ENCODE data around the gene AMH.

AMH gene

DNA sequence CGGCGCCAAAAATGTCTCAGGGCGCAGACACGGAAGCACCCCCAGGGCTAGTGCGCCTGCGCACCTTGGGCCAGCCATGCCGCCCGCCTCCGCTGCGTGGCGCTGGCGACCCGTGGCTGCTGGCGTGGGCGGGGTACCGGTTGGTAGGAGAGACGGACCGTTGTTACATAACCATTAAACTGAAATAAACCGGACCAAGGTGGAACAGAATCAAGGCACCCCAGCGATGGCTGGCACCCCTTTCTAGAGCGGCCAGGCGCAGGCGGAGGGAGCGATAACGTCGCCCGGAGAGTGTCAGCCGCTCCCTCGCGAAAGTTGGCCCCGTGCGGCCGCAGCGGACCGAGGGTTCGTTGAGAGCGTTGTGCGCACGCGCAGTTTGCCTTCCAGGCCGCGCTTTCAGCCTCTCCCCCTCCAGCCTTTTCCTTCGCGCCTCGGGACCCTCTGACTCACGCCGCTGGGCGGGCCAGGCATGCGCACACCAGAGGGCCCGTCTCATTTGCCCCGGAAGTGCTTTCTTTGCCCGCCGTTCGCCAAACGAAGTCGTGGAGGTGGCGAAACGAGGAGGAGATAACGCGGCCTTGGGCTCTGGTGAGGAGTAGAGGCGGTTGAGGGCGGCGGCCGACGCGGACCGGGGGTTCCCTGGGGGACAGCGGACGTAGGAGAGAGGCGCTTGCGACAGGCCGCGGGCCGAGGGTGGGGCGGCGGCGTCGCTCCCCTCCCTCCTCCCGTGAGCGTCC lies 12.6 kb upstream of the AMH start, which contains the start of the genes PLEKHJ1 and SF3A2:
Gene PLEKHJ1, minus strand, starts transcription at position 16 of the 737 bp plus-strand sequence. CDS start 81 bp downstream, outside the sequence.
Gene SF3A2, plus strand, starts transcription at position 511 of the 737 bp plus-strand sequence. CDS start 6,595 bp downstream, outside the sequence.
- DNase-seq = peak; percentile 96

DNA sequence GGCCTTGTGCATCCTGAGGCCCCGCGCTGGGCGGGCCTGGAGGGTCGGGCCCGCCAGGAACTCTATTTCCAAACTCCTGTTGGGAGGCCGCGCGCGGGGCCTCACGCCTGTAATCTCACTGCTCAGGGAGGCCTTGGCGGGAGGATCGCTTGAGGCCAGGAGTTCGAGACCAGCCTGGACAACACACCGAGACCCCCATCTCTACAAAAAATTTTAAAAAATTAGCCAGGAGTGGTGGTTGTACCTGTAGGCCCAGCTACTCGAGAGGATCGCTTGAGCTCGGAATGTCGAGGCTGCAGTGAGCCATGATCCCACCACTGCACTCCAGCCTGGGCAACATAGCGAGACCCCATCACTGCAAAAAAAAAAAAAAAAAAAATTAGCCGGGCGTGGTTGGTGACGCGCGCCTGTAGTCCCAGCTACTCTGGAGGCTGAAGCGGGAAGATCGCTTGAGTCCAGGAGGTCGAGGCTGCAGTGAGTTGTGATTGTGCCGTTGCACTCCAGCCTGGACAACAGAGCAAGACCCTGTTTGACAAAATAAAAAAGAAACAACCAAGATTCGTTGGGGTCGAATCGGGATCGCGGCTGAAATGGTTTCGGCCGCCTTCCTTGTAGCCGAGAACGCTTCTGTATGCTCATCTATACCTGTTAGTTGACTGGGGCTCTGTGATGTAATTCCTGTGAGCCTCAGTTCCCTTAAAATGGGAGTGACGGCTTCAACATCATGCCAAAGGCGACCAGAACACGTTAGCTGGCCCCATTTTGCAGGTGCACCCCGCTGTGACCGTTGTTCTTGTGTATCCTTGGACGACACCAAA lies 11.9 kb upstream of the AMH start:
- DNase-seq = no peak

DNA sequence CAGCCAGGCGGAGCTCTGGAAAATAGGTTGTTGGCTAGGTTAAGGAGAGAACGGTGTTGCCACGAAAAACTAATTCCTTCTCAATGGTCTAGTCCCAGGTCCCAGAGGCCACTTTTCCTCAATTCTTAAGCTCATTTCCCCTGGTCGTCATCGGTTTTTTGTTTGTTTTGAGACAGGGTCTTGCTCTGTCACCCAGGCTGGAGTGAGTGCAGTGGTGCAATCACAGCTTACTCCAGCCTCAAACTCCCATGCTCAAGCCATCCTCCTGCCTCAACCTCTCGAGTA lies 11.3 kb upstream of the AMH start:
- no peak for DNase-seq

DNA sequence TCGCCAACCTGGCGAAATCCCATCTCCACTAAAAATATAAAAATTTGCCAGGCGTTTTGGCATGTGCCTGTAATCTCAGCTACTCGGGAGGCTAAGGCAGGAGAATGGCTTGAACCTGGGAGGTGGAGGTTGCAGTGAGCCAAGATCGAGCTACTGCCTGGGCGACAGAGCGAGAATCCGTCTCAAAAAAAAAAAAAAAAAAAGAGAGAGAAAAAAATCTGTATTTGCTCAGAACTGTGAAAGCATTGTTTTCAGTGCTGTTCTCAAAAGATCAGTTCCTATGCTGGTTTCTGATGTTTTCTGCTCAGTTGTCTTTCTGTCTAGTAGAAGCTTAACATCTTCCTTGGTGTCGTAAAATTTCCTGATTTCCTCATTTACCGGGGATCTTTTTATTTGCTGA lies 9.9 kb upstream of the AMH start:
- no peak for DNase-seq

DNA sequence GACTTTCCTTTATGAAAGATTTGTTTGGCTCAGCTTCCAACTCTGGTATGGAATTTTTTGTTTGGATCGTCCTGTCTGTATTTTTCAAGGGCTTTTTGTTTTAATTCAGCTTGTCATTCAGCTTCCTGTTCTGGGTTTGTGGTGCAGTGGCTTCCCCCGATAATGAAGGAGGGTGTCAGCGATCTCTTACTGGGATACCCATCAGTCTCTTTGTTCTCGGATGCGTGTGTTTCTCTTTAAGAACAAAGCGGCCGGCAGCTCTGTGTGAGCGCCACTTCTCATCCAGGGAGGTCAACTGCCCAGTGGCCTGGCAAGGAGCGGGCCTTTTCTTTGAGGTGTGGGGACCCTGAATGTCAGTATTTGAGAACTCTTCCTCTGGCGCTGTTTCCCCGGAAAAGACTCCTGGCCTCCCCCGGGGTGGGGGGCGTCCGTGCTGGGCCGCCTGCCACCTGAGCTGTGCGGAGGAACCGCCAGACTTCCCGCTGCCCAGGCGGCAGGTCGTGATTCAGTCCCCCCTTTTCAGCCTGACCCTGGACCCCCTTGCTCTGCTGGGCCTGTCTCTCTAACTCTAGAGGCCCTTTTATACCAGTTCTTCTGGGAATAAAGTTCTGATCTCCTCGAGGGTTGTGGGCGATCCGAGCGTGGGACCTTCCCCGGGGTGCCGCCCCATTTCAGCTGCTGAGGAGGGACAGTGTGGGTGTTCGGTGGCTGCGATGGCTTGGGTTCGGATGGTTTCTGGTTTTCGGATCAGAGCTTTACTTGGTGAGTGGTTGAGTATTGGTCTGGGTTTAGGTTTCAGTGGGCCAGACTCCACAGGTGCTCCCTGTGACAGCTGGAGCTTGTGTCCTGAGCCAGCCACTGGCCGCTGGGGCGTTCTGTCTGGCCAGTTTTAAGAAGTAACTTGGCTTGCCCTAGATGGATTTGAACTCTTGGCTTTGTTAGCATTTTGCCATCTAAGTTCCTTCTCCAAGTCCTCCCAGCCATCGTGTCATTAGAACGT lies 9.1 kb upstream of the AMH start:
- no peak for DNase-seq

DNA sequence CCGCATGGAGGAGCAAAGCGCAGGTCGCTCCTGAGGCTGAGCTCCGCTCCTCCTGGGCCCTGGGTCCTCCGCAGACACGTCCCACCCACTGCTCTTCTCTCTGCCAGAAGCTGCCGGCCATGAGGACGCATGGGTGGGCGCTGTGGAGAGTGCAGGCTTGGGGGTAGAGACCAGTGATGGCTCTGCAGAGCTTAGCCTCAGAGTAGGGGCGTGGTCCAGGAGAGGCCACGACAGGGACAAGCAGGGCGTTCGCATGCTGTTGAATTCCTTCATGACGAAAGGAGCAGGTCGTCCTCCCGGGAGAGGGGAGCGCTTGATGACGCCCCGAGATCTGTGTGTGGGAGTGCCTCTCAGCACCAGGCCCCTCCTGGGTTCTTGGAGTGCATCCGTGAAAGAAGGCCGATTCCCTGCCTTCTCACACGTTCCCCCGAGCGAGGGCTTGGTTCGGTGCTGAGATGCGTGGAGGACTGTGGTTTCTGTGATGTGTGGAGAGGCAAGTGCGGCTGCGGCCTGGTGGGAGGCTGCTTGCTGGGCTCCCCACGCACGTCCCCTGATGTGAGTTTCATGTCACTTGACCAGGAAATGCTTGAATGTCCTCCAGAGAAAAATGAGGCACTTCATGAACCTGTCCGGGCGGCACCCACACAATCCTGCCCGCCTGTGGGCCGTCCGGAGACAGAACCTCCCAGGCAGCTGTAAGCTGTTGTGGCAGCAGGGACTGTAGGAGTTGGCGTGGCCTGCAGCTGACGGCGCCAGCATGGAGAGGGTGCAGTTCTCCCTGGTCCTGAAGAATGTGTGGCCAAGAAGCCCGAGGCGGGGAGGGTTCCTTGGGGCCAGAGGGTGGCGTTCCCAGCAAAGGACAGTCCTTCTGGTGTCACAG lies 8.0 kb upstream of the AMH start:
- DNase-seq = no peak

DNA sequence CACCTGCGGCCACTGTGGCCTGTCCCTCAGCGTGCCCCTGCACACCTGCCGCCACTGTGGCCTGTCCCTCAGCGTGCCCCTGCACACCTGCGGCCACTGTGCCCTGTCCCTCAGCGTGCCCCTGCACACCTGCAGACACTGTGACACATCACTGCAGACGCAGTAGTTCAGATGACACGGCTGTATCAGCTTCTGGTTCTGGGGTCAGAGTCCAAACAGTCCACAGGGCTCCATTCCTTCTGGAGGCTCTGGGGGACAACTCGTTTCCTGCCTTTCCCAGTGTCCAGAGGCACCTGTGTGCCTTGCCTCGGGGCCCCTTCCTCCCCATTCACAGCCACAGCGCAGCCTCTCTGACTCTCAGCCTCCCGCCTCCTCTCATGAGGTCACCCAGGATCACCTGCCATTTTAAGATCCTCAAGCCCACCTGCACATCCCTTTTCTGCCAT lies 7.0 kb upstream of the AMH start:
- no peak for DNase-seq

DNA sequence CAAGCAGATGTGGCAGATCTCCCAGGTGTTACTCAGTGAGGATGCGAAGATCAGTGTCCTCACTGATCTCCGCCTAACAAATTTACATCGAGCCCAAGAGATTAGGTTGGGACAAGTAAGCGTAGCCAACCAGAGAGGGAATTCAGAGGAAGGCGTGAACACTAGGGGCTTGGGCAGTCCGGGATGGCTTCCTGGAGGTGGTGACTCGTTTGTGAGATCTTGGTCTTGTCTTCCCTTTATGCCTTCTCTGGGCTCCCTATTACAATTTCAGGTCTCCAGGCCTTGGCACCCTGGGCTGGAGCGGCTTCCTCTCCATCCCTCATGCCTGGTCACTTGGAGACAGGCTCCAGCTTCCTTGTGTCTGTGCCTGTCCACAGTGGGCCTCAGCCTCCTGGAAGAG lies 6.3 kb upstream of the AMH start:
- DNase-seq = no peak

DNA sequence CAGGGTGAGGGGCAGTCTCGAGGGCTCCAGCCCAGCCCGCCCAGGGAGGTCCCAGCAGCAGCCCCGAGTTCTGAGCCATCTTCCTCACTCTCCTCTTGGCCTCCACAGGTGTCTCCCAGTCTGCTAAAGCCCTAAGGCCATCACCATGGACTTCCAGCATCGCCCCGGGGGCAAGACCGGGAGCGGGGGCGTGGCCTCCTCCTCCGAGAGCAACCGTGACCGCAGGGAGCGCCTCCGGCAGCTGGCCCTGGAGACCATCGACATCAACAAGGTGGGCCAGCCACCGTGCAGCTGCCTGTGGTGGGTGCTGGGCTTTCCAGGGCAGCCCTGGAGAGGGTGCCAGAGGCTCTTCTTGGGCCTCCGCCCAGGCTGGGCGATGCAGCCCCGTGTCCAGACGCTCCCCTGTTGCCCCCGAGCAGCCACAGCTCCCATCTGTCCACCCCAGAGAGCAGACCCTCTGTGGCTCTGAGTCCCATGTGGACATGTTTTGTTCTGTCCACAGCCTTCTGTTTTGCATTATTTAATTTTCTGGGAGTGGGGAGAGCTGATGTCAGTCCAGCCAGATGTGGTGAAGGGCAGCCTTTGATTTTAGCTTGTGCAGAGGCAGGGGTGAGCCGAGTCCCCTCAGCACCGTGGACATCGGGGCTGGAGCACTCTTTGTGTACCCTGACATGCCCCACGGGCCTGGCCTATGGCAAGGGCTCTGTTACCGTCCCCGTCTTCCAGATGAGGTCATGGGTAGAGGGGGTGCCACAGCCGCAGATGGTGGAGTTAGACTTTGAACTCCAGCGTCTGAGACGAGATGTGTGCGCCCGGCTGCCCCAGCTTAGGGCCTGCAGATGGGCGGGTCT lies 5.6 kb upstream of the AMH start:
- DNase-seq = no peak

DNA sequence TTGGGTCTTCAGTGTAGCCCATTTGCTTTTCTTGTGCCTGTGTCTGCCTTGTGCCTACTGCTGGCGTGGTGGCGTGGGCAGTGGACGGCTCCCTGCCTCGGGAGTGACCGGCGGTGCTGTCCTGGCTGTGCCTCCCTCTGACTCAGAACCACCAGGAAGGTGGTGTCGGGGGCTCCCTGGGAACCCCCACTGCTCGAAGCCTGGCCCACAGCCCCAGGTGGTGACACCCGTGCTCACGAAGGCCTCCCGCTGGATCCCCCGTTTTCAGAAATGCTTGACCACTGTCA lies 5.1 kb upstream of the AMH start:
- no peak for DNase-seq

DNA sequence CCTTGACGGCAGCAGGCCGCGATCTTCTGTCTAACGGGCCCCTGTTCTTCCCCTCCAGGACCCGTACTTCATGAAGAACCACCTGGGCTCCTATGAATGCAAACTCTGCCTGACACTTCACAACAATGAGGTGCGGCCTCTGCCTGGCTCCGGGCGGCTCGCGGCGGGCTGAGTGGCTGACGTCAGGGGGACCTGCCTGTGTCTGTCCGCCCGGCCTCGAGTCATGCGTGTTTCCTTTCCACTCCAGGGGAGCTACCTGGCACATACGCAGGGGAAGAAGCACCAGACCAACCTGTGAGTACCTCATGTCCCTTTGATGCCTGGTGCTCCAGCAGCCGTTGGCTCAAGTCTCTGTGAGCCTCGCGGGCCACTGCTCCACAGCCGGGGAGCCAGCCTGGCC lies 4.6 kb upstream of the AMH start:
- DNase-seq = no peak

DNA sequence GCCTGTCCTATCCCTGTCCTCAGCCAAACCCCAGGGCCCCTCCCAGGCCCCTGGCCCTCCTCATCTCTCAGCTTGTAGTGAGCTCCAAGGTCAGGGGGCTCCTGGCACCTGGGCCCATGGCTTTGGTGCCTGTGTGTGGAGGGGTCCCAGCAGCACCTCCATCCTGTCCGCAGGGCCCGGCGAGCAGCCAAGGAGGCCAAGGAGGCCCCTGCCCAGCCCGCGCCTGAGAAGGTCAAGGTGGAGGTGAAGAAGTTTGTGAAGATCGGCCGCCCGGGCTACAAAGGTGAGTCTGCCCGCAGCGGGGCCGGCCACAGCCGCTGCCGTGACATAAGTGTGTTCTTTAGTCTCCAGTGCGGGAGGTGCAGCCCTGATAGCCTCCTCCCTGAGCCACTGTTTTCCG lies 3.9 kb upstream of the AMH start:
- DNase-seq = no peak

DNA sequence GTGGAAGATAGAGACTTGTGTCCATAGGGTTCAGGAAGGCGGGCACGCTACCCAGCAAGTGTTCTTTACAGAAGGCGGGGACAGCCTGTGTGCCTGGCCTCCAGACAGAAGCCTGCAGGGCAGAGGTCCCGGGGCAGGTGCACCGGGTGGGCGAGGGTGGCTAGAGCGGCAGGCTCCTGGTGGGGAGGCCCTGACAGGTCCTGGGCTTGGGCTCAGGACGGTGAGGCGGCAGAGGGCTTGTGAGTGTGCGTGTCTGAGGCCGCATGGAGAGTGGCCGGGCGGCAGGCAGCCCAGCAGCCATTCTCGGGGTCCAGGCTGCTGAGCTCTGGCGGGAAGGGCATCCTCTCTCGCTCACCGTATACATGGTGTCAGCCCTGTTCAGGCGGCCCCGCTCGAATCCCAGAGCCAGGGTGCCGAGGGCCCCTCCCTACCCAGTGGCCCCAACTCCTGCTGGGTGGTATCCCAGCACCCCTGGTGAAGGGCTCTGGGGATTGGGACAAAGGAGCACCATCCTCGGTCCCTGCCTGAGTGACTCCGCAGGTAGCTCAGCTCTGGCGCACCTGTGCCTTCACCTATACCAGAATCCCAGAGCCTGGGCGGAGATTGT lies 3.0 kb upstream of the AMH start:
- no peak for DNase-seq

DNA sequence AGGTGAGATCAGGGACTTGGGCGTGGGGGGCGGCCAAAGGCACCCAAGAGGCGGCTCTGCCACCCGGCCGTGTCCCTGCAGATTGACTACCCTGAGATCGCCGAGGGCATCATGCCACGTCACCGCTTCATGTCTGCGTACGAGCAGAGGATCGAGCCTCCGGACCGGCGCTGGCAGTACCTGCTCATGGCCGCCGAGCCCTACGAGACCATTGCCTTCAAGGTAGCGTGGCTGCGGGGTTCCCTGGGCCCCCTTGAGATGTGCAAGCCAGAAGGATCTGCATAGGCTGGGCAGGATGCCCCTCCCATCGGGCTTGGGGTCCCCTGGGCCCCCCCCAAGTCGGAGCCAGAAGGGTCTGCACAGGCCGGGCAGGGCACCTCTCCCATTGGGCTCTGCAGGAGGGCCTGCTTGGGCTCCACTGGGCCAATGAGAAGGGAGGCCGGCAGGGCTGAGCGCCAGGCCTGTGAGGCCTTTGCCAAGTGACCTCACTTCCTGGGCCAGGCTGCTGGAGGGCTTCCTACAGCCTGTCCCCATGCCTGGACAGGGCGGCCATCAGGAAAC lies 2.2 kb upstream of the AMH start:
- no peak for DNase-seq

DNA sequence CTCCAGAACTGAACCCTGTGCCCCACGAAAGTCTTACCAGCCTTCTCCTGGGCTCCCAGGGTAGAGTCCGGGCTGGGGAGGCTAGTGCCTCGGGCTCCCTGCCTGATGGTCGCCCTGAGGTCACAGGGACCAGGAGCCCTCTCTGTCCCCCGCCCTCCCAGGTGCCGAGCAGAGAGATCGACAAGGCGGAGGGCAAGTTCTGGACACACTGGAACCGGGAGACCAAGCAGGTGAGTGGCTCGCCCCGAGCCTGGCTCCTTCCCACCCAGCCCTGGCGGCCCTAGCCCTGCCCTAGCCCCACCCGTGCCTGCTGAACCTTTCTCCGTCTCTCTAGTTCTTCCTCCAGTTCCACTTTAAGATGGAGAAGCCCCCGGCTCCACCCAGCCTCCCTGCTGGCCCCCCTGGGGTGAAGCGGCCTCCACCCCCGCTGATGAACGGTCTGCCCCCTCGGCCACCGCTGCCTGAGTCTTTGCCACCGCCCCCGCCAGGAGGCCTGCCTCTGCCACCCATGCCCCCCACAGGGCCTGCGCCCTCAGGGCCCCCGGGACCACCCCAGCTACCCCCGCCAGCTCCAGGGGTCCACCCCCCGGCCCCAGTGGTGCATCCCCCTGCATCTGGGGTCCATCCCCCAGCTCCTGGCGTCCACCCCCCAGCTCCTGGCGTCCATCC lies 1.6 kb upstream of the AMH start:
- DNase-seq = no peak

DNA sequence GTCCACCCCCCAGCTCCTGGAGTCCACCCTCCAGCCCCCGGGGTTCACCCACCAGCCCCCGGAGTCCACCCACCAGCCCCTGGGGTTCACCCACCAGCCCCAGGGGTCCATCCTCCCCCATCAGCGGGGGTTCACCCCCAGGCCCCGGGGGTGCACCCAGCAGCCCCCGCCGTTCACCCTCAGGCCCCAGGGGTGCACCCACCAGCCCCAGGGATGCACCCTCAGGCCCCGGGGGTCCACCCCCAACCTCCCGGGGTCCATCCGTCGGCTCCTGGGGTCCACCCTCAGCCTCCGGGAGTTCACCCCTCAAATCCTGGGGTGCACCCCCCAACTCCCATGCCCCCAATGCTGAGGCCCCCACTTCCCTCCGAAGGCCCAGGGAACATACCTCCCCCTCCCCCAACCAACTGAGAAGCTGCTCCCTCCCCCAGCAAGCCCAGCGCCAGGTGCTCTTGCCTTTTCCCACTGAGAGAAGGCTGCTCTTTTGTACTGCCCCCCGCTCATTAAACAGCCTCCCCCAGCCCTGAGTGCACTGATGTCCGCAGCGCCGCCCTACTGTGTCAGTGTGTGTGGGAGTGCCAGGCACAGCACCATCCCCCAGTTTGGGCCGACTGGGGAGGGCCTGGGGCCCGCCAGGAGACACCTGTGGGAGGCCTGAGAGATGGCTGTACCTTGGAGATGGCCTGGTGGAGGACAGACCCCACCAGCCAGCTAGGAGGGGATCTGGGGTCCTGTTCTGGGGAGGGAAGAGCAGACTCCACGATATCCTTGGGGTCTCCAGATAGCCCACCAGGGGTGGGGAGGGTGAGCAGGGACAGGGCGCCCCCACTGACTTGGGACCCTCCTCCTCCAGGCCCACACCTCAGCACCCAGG lies 750 bp upstream of the AMH start:
- no peak for DNase-seq

DNA sequence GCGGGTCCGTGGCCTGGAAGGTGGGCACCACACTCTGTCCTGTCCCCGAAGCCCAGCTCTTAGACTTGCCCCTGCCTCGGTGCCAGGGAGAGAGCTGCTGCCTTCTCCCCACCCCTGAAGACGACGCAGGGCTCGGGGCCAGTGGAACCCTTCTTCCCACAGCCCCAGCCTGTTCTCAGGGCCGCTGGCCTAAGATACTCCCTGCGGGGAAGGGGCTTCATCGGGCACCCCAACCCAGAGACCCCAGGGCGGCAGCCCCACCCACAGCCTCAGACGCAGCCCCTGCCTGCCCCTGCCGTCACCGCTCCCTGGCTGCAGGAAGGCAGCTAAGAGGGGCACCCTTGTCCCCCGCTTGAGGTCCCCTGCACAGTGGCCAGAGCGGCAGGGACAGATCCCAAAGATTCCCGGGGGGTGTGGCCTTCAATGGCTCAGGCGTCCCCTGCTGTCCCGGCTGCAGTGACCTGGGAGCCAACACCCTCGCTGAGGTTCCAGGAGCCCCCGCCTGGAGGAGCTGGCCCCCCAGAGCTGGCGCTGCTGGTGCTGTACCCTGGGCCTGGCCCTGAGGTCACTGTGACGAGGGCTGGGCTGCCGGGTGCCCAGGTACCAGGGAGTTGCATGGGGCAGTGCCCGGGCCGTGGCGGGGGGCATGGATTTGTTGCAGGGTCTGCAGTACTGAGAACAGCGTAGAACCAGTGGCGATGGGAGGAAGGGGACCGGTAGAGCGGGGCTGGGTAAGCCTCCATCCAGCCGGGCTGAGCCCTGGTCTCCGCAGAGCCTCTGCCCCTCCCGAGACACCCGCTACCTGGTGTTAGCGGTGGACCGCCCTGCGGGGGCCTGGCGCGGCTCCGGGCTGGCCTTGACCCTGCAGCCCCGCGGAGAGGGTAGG lies 1.0 kb downstream of the AMH start:
- no peak for DNase-seq

DNA sequence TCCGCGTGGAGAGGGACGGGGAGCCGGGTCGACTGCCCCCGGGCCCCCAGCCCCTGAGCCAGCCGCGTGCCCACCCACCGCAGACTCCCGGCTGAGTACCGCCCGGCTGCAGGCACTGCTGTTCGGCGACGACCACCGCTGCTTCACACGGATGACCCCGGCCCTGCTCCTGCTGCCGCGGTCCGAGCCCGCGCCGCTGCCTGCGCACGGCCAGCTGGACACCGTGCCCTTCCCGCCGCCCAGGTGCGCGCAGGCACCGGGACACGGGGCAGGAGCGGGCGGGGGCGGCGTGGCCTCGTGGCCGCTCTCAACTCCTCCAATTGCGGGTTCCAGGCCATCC lies 1.6 kb downstream of the AMH start:
- no peak for DNase-seq

Measured in activated gamma-delta T cell (primary cell).